Upper lobe of left lung (tissue), 6 donors: ENCODE data around the gene CARD10. TPM values are rescaled to one million over a fixed set of nuclear protein-coding genes. Genes with fewer than 3 reads are reported as not detected.

ENCODE experiments used
- ATAC-seq, 2 donors: fragments of 200-7000 bp; cut with Tn5 transposase; one replicate each; pipeline ENCODE4 v1.9.1; 2022; ENCODE audit warnings: mild to moderate bottlenecking in 2 of 2, moderate library complexity in 2 of 2; ENCODE audit not compliant: low FRiP score in 2 of 2
- DNase-seq, 2 donors: peaks; one replicate each; pipeline ENCODE4 v3.0.0-alpha.2; 2019 to 2020
- H3K27ac ChIP-seq, 4 donors: fragments of 200-600 bp; sonication (generic); one replicate each; pipeline ENCODE4 v1.5.1; 2016 to 2019
- H3K27me3 ChIP-seq, 4 donors: fragments of 200-600 bp; sonication (generic); one replicate each; pipeline ENCODE4 v1.5.1; 2017 to 2019
- H3K36me3 ChIP-seq, 4 donors: fragments of 200-600 bp; sonication (generic); one replicate each; pipeline ENCODE4 v1.5.1; 2016 to 2019
- H3K4me1 ChIP-seq, 4 donors: fragments of 200-600 bp; sonication (generic); one replicate each; pipeline ENCODE4 v1.5.1; 2018 to 2019
- H3K4me3 ChIP-seq, 4 donors: fragments of 200-600 bp; sonication (generic); one replicate each; pipeline ENCODE4 v1.5.1; 2017 to 2019; ENCODE audit warnings: mild to moderate bottlenecking in 2 of 4, moderate library complexity in 1 of 4
- H3K9me3 ChIP-seq, 4 donors: fragments of 200-600 bp; sonication (generic); one replicate each; pipeline ENCODE4 v1.5.1; 2018 to 2019
- EP300 ChIP-seq, 4 donors: sonication (generic); formaldehyde crosslinking; IDR thresholded peaks; one replicate each; pipeline ENCODE4 v1.5.1; 2017; ENCODE audit warnings: antibody characterized with exemption in 4 of 4, control low read depth in 2 of 4
- POLR2A ChIP-seq, 4 donors: fragments of 450-650 bp; IDR thresholded peaks; one replicate each; pipeline ENCODE4 v1.5.1; 2016 to 2017; ENCODE audit warnings: antibody characterized with exemption in 4 of 4, mild to moderate bottlenecking in 2 of 4
- POLR2AphosphoS5 ChIP-seq, 2 donors: sonication (generic); formaldehyde crosslinking; IDR thresholded peaks; one replicate each; pipeline ENCODE4 v1.5.1; 2017; ENCODE audit warnings: antibody characterized with exemption in 2 of 2
- WGBS, 2 donors: methylation state at CpG; one replicate each; pipeline ENCODE4 v1.1.5; 2017 to 2018; 5-methylcytosine and 5-hydroxymethylcytosine counted together
- total RNA-seq, 6 donors: library from RNA; depleted of rRNA in 4 of 6; stranded (reverse); fragments of >200 nt in 4 of 6; gene quantifications; one replicate each; pipeline versions ENCODE4 v1.1.0 to v1.2.1, GENCODE V29; 2016 to 2021
- TF ChIP-seq, protein P1 (sequence below), 6 experiments: fragments of 450-650 bp in 4 of 6; fragments of 200-600 bp in 2 of 6; sonication (generic) in 2 of 6; IDR thresholded peaks; one replicate each; pipeline ENCODE4 v1.5.1; 2016 to 2019; ENCODE audit warnings: antibody characterized with exemption in 6 of 6
- donor health status: DM: no; HTN: no; CAD: no; lungs with moderate emphysema.
- donor health status: DM: no; HTN: yes; CAD: no; lungs with severe emphysema.

The CARD10 gene
- total RNA-seq, 6 donors from 2014 or later, result 6.2 to 19.8 (median 13.6) TPM

GRCh38 chr22:37442135-37442534 lies 77.1 kb downstream of the CARD10 start:
- DNase-seq, result no peak
- Histone ChIP-seq H3K9me3 (peaks cover 0 to 7% (median 5%) of the 10 kb centered on the region in 4 donors), H3K27ac (no peak overlapping the region), H3K4me1 (no peaks in the 10 kb centered on the region), H3K4me3 (no peak overlapping the region), H3K27me3 (no peaks in the 10 kb centered on the region), H3K36me3 (no peaks in the 10 kb centered on the region)
- TF ChIP-seq POLR2AphosphoS5 (IDR thresholded peaks at IDR 0.05) (no peak), POLR2A (IDR thresholded peaks at IDR 0.05) (no peak), EP300 (IDR thresholded peaks at IDR 0.05) (no peak)
- TF ChIP-seq, protein P1, sequence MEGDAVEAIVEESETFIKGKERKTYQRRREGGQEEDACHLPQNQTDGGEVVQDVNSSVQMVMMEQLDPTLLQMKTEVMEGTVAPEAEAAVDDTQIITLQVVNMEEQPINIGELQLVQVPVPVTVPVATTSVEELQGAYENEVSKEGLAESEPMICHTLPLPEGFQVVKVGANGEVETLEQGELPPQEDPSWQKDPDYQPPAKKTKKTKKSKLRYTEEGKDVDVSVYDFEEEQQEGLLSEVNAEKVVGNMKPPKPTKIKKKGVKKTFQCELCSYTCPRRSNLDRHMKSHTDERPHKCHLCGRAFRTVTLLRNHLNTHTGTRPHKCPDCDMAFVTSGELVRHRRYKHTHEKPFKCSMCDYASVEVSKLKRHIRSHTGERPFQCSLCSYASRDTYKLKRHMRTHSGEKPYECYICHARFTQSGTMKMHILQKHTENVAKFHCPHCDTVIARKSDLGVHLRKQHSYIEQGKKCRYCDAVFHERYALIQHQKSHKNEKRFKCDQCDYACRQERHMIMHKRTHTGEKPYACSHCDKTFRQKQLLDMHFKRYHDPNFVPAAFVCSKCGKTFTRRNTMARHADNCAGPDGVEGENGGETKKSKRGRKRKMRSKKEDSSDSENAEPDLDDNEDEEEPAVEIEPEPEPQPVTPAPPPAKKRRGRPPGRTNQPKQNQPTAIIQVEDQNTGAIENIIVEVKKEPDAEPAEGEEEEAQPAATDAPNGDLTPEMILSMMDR (IDR thresholded peaks at IDR 0.05), result no peak
- no peak for ATAC-seq
- WGBS, 2 donors, result 71 to 76% methylated on average over 8 of the region's 8 CpGs

GRCh38 chr22:37440875-37441274 lies 78.3 kb downstream of the CARD10 start:
- H3K9me3 ChIP-seq, result peaks cover 0 to 7% (median 5%) of the 10 kb centered on the region in 4 donors
- H3K4me1 ChIP-seq, result no peaks in the 10 kb centered on the region
- no peak overlapping the region for H3K4me3 ChIP-seq
- no peaks in the 10 kb centered on the region for H3K27me3 ChIP-seq
- H3K36me3 ChIP-seq, result no peaks in the 10 kb centered on the region
- no peak overlapping the region for H3K27ac ChIP-seq
- ATAC-seq, result no peak
- TF ChIP-seq EP300 (IDR thresholded peaks at IDR 0.05) (no peak), POLR2AphosphoS5 (IDR thresholded peaks at IDR 0.05) (no peak), POLR2A (IDR thresholded peaks at IDR 0.05) (no peak)
- TF ChIP-seq, protein P1 (IDR thresholded peaks at IDR 0.05), result no peak
- 91 to 97% methylated on average over 4 of the region's 4 CpGs for WGBS, 2 donors
- DNase-seq, result no peak

Other genes starting within 250 kb of the CARD10 start
- gene CYTH4, start 236.9 kb downstream of the CARD10 start, total RNA-seq, result 10 to 100 TPM; 16.7 to 71.2 (median 44.7) TPM
- gene ELFN2, start 91.9 kb downstream of the CARD10 start, total RNA-seq, result 1 to 10 TPM in 5 of 6 donors, under 1 TPM in 1; 0.37 to 9.1 (median 4.5) TPM
- 10 to 100 TPM; 14.0 to 74.0 (median 45.9) TPM for gene MFNG, start 33.0 kb downstream of the CARD10 start, total RNA-seq
- 10 to 100 TPM; 38.8 to 81.7 (median 67.5) TPM for gene CDC42EP1, start 41.1 kb upstream of the CARD10 start, total RNA-seq
- gene LGALS2, start 60.7 kb upstream of the CARD10 start, total RNA-seq, result 1 to 10 TPM in 3 of 6 donors, not detected in 3; 1.4 to 4.2 (median 2.0) TPM
- gene GGA1, start 89.4 kb upstream of the CARD10 start, total RNA-seq, result 100 to 1,000 TPM in 2 of 6 donors, 10 to 100 TPM in 4; 52.4 to 226 (median 68.3) TPM
- 10 to 100 TPM; 11.4 to 58.7 (median 31.1) TPM for gene SH3BP1, start 120.3 kb upstream of the CARD10 start, total RNA-seq
- 10 to 100 TPM in 1 of 6 donors, 1 to 10 TPM in 5; 2.1 to 11.1 (median 8.7) TPM for gene PDXP, start 139.3 kb upstream of the CARD10 start, total RNA-seq
- gene LGALS1, start 156.2 kb upstream of the CARD10 start, total RNA-seq, result 100 to 1,000 TPM; 125 to 750 (median 400) TPM
- gene NOL12, start 166.9 kb upstream of the CARD10 start, total RNA-seq, result 10 to 100 TPM; 23.5 to 89.1 (median 26.7) TPM
- gene TRIOBP, start 177.6 kb upstream of the CARD10 start, total RNA-seq, result 100 to 1,000 TPM in 4 of 6 donors, 10 to 100 TPM in 2; 76.5 to 151 (median 113) TPM